ENCODE measurements around the gene ZNF780A.

DNA sequence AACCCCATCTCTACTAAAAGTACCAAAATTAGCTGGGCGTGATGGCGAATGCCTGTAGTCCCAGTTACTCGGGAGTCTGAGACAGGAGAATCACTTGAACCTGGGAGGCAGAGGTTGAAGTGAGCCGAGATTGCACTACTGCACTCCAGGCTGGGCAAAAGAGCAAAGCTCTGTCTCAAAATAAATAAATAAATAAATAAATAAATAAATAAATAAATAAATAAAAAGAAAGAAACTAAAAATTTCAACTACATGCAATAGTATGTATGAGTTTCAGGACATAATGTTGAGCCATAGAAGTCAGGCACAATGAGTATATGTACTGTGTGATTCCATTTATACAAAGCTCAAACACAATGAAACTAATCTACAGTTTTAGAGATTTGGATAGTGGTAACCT is 12.9 kb upstream of the ZNF780A start:
- TF ChIP-seq CTCF (IDR thresholded peaks at IDR 0.05; ENCODE audit: low read length), result no peak
- TF ChIP-seq EZH2 (optimal IDR thresholded peaks at IDR 0.05; ENCODE audit: low read depth, low read length), result no peak
- TF ChIP-seq EZH2phosphoT487 (IDR thresholded peaks at IDR 0.05; ENCODE audit: low read length), result no peak
